Suppressor macrophage treated with lipopolysaccharide for 1 hour (primary cell): ENCODE data around the gene PDHX.

ENCODE experiments used
- DNase-seq, 3 donors: peaks; one replicate each; pipeline ENCODE4 v3.0.0-alpha.2; 2020 to 2022

The PDHX gene

DNA sequence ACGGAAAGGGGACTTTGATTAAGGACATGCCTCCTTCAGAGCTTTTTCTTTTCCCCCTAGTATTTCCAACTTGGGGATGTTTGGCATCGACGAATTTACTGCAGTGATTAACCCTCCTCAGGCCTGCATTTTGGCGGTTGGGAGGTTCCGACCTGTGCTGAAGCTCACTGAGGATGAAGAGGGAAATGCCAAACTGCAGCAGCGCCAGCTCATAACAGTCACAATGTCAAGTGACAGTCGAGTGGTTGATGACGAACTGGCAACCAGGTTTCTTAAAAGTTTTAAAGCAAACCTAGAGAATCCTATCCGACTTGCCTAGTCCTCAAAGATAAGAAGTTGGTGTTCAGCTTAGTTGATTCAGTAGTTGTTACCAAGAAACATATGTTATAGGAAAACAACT is 78.4 kb downstream of the PDHX start:
- no peak for DNase-seq

DNA sequence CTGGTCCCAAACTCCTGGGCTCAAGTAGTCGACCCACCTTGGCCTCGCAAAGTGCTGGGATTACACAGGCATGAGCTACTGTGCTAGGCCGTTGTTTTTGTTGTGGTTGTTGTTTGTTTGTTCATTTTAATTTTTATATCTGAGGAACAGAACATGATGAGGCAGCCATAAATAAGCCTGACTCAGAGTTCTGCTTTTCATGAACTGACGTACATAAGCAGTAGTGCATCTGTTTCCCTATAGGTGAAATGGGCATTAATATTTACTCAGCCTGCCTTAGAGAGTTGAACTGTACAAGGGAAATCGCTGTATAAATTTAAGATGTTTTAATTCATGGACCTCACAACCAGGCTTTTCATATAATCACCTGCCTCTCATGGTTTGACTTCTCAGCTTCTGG is 80.5 kb downstream of the PDHX start:
- DNase-seq = peak; percentile 57 to 83 (median 77)

DNA sequence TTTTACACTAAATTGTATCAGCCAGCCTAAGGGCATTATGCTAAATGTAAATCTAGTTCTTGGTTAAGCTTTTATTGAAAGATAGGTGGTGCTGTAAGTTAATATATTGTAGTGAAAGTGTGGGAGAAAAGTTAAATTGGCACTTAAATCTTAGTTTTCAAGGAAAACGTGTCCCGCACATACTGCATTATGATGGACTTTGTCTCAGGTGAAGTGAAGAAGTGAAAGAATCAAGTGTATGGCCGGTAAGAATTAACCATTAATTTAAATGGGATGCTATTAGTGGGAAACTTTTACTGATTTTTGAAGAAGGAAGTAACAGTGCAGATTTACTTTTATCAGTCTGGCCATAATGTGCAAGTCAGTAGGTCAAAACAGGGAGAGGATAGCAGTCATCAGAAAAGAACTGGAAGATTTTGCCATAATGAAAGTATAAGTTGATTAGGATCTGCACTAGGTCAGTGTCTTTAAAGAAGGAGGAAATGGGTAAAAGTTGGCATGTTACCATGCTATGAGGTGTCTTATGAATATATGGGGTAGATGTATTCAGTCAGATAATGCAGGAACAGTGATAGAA is 81.6 kb downstream of the PDHX start:
- peak; percentile 22 to 75 (median 69) for DNase-seq

DNA sequence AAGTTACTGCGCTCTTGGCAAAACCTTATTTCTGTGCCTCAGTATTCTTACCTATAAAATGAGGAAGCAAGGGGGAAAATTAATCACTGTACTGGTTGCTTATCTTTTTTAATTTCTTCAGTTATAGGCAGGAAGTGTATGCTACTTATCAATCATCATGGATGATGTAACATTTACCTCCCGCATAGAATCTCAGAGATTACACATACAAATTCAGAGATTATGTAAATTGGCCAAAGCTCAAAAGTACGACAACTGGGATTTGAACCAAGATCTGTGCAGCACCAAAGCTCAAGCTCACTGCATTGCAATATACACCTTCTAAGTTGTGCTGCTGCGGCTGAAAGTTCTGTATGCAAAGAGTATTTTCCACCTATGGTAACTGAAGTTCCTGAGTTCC is 83.0 kb downstream of the PDHX start:
- no peak for DNase-seq

DNA sequence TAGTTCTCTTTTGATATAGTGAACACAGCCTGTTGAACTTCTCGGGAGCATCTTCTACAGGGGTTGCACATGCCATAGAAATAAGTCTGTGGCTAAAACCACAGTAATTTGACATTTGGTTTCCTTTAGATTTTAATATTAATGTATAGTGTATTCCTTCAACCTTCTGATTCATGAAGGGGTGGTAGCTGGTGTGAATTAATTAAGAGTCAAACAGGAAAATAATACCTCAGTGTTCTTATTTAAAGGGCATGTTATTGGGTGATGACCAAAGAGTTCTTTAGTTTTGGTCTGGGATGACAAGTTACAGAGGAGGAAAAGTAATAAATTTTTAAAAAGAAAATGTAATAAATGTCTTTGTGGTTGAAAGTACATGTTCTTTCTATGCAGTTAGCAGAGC is 86.8 kb downstream of the PDHX start:
- DNase-seq = no peak

DNA sequence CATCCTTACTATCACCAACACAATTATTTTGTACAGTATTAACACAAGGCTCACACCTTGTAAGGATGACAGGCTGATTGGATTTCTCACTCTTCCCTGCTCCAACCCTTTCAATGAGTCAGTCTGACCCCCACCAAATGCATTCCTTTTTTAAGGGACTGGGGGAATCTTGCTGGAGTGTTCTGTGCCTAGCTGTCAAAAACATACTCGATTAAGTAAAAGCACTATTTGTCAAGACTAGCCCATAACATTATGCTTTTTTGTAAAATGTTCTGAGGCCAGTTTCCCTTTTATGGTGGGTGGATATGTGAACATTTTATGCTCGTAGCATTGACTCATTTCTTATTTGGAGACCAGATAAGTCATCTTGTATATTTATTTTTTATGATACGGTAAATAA is 87.2 kb downstream of the PDHX start:
- DNase-seq = peak; percentile 56 to 86 (median 79)

DNA sequence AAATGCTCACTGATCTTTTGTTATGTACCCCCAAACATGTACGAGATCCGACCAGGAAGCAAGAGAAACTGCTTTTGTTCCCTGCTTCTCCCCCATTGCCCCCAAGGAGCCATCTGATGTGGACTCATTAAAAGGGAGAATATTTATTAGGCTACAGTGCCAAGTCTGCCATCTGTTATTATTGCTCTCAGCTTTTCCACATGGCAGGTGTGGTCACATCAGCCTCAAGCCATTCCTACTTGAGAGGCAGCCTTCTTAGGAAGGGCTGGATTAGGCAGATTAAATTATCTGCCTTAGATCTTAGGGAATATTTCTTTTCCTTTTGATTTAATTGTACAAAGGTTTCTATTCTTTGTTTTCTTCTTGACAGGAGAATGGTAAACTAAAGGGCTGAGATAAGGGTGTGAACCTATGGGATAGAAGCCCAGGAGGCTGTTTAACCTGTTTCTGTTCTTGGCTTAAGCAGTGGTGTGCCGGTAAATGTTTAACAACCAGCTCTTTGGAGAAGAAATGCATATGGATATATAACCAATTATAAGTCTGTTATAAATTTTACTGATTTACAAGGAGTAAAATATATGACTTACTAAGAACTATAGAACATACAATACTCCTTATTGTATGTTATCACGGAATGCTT is 88.8 kb downstream of the PDHX start:
- peak in 1 of 3 donors; percentile 13 for DNase-seq

DNA sequence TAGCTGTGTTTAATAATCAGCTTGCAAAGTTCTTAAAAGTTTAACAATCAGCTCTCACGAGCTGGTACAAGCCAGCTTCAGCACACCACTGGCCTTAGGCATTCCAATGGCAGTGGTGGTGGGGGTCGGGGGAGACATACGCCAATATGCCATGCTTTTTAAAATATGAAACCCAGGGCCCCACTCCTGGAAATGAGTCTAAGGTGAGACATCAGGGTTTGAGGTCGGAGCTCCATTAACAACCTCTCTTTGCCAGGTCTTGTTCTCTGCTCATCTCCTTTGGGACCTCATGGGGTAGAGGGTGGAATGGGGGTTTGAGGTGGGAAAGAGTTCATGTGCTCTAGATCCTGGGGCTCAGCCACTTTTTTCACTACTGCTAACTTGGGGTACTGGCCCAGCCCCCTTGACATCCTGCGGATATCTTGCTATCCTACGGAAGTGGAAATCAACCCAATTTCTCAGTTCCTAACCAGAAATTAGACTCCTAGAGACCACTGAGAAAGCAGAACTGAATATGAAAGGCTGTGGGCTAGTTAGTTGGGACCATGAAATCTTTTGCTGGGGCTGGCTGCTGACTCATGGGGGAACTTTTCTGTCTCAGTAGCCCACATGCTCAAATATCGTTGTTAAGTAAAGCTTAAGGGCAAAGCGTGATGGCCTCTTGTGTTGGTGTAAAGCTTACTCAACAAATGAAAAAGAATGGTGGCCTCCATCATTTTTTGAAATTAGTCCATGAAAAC is 90.1 kb downstream of the PDHX start:
- DNase-seq = peak; percentile 89 to 95 (median 94)

DNA sequence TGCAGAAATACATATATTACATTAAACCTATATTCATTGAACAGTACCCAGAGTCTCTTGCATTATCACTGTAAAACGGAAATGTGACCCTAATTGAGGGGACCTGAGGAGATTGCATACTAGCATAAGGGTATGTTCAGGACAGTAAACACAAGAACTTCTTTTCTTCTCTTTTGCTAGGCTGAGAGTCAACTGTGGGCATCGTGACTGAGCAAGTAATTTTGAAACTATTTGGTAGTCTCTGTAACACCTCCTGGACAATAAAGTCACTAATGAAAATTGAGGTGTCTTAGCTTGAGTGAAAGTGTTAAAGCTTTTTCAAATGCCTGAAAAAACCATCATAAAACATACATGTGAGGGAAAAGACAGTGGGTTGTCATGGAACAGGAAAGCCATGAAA is 90.9 kb downstream of the PDHX start:
- no peak for DNase-seq

DNA sequence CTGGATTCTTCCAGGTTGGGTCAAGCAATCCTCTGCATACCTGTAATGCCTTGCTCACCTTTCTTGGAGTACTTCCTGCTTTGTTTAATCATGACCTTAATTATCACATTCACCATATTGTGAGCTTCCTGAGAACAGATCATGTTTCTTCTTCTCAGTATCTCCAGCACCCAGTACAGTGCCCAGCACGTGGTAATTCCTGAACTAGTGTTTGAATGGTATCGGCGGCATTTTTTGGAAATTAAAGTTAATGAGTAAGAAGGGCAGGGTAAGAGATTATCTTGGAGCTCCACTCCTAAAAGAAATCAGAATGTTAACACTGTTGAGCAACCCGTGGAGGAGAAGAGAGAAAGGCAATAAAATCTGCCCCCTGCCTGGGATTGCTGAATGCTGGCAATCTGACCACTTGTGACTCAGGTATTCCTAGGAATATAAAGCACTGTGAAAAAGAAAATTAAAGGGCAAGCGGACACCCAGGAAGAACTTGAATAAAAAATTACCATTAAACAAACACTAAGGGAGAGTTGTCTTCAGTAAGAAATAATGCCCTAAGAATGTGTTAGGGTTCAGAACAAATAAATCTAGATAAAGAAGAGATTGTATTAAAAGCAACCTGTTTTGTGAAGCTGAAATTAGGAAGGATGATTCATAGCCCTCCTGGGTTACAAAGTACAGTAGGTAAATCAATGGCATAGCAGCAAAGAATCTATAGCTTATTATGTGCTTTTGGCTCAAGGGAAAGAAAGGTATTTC is 92.9 kb downstream of the PDHX start:
- no peak for DNase-seq

DNA sequence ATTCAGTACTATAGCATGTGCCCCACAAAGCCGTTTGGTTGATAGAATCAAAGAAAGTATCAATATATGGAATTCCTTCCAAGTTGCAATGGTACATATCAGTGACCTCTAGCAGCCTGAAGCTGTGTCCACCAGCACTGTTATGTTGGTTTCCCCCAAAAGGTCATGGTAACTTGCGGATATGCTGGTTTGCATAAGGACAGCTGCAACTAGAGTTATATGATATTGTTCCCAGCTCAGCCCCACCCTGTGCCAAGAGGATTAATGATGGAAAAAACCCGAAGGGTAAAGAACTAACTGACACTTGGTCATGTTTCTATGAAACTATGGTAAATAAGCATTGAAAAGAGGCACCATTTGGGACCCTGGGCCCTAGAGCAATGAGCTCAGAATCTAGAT is 93.5 kb downstream of the PDHX start:
- DNase-seq = no peak

DNA sequence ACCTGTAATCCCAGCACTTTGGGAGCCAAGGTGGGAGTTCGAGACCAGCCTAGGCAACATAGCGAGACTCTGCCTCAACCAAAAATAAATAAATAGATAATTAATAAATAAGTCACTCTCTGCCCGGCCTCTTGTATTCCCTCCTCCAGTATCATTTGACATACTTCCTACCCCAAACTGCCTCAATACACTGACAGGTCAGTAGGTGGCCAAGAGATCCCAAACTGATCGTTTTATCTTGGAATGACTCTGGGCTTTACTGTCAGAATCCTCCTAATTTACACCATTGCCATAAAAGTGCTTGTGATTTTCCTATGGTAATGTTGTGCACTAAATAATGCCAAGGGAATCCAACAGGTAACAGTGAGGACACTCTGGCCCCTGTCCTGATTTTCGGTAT is 94.2 kb downstream of the PDHX start:
- DNase-seq = no peak

DNA sequence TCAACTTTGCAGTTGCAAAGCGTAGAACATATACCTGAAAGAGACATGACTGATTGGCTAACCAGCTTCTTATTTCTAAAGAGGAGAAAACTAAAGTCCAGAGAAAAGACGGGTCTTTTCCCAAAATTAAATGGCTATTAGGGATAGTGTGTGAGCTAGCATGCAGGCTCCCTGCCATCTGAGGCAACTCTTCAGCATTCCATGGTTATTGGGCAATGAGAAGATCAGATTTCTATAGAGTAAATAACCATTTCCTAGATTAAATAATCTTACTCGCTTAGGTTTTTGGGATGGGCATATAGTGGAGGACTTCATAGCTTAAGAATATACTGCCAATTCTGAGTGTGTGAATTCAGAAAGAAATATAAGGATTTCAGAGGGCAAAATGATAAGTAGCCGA is 95.0 kb downstream of the PDHX start:
- DNase-seq = no peak

DNA sequence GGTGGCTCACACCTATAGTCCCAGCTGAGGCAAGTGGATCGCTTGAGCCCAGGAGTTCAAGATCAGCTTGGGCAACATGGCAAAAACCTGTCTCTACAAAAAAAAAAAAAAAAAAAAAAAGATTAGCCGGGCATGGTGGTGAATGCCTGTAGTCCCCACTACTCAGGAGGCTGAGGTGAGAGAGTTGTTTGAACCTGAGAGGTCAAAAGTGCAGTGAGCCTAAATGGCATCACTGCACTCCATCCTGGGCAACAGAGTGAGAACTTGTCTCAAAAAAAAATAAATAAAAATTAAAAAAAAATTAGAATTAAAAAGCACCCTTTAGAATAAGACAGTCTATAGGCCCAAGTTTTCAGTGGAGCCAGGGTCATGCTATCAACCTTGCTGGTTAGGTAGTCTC is 95.5 kb downstream of the PDHX start:
- DNase-seq = no peak

DNA sequence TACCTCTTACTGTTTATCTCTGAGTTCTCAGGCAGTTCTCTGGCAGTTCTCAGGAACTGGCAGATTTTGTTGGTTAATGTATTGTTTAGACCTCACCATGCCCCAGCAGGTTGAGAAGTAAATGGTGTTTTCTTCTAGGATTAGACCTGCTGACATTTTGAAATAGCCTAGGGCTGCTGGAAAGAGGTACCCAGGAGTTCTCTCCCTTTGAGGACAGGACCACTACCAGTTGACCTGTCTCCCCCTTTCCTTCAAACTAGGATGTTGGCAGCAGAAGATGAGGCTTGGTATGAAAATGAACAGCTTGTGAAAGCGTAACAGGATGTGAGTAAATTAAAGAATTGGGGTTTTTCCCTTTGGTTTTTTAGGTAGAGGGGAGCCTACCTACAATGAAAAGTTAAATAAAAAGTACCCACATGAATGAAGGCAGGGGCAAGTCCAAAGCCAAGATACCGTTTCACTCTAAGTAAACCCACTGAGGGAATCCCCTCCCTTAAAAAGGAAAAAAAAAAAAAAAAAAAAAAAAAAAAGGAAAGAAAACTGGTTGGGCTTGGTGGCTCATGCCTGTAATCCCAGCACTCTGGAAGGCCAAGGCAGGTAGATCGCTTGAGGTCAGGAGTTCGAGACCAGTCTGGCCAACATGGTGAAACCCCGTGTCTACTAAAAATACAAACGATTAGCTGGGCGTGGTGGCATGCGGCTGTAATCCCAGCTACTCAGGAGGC is 96.2 kb downstream of the PDHX start:
- DNase-seq = no peak

DNA sequence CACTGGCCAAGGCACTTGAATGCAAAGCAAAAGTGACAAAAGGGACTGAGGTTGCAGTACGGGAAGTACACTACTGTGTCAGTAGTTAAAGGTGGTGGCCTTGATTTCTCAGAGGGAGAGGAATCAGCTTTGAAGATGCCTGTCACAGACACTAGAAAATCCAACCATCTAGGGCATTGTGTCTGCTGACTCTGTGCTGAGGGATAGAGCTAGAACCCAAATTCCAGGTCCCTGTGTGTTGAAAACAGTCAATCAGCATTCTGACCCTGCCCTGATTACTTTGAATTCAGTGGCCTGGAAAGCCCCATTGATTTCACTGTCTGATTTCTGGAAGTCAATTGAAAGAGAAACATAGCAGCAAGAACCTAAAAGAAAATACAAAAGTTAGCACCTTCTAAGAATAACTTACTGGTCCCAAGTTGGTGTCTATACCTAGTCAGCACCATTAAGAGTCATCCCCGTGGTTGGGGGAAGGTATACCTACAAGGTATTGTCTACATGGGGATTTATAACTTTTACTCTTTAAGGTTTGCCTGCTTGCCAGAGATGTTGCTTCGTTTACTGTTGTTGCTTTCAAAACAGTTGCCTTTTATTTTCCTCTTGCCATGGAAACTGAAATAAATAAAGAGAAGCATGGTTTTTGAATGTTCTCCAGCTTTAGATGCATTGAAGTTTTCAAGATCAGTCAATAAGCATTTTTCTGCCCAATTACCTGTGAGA is 97.3 kb downstream of the PDHX start:
- peak; percentile 38 to 52 (median 46) for DNase-seq

DNA sequence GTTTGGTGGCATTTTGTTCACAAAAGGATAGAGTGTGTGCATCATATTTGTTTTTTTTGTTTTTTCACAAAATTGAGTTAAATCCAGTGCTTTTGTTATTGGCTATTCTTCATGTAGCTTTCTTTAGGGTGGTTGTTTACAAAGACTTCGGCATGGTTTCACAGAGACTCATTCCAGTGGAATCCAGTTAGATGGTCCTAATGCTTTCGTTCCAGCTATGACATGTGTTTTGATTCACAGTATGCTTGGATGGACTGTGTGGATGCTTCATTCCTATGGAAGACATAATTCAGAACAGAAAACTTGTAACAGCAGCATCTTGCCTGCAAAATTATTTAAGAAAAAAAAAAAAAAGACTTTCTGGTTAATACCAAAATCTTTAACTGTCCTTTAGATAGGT is 97.9 kb downstream of the PDHX start:
- no peak for DNase-seq

DNA sequence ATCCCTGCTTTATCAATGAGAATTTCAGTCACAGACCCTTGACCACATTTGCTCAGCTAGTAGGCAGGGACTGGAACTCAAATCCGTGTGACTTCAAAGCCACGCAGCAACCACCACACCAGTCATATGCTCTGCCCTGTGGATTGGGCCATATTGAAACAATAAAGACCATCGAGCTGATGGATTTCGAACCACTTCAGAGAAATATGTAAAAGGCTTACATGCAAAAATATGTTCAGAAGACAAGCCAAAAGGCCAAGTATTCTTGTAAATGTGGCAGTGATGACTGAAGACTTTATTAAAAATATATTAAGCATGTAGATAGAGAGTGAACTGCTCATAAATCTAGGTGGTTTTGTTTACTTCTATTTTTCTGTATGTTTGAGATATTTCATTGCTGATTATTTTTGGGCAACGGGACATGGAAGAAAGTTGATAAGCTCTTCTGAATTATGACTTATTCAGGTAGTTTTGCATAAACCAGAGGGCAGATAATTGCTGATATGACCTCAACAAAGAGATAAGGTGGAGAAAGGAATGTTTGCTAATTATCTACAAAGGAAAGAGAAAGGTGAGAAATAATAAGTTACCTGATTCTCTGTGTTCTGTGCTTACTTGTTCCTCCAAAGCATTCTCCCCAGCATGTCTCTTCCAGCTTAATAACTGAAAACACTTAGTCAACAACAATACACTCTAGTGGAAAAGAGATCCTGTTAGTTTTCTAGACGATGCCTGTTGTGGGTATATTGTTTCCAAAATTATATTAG is 99.4 kb downstream of the PDHX start:
- DNase-seq = no peak

DNA sequence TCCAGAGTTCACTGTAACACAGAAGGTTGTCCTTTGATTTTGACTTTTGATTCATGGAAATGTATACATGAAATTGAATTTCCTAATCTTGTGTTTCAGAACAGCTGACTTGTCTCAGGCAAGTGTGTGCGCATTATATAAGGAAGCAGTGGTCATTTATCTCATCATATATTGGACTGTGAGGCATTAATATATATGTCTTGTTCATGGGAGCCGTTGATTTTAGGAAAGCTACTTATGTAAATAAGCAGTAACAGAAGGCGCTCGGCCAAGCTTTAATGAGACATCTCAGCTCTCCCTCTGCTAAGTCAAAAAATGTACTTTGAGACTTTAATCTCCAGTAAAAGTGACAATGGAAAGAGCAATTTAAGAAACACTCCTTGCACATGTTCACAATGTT is 100.5 kb downstream of the PDHX start:
- no peak for DNase-seq

DNA sequence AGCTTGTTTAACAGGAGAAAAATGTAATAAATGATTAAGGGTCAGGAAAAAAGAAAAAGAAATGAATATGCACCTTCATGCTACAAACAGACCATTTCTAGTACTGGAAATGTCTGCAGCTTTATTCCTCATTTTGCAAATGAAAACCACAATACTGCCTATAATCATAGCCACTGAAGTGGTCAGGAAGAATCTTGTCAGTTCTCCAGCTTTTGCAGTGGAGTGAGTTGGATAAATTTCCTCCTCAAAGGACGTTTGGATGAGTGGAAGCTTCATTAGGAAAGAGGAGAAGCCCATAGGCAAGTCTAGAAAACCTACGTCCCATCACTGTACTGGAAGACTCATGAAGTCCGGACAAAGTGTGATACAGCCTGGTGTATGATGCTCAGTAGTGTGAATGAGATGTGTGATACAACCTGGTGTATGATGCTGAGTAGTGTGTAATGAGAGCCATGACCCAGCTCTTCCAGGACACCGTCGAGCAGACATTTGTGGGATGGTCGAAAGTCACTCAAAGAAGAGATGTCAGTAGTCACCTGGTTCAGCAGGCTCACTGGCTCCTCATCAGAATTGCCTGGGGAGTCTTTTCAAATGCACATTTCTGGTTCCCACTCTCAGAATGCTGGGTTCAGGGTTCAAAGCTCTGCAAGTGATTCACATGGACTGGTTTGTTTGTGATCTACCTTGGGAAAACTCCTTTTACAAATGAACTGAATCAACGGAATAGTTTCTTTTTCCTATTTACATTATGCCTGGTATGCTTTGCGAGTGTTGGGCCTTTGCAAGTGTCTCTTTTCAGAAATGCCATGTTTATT is 101.3 kb downstream of the PDHX start:
- DNase-seq = no peak

DNA sequence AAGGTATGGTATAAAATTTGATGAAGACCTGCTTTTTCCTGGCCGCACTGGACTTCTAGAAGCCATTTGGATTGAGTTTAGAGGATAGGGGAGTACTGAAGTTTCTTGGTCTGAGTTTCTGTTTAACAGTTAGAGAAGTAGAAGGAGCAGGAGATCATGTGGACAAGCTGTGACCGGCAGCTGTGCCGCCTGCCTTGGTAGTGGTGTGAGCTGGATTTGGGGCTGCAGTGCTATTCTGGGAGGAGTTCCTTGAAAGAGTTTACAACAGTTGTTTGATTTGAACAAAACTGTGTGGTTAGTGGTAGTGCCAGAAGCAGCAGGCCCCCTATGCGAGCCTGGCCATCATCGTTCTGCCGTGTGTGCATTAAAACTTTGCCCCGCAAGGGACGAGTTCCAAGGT is 105.2 kb downstream of the PDHX start:
- DNase-seq = no peak
